MCF 10A (cell line): ENCODE results near the gene PLEKHA7. TPM values are rescaled to one million over a fixed set of nuclear protein-coding genes. Genes with fewer than 3 reads are reported as not detected.
A peak's percentile ranks its signal among the peaks of the same experiment; 100 is the strongest.
"Not testable (repeated sequence)": the region's sequence is repeated elsewhere in the genome, so short reads cannot be mapped to it uniquely, and the experiment has no call there.

Source experiments
- BruUV-seq: library from RNA; stranded (reverse); fragments of 400-500 nt; replicated peaks from 2 replicates; lab custom pipeline; 2021; lab: Mats Ljungman, UMichigan
- CTCF ChIA-PET: fragments of 300-600 bp; sonication (Branson Sonifier 250); formaldehyde crosslinking; extraction: SDS; loops from one replicate; lab custom pipeline; 2021; ENCODE audit warnings: antibody characterized with exemption, inconsistent platforms; lab: Yijun Ruan, JAX
- POLR2A ChIA-PET: fragments of 300-600, 350-650 bp; sonication (Branson Sonifier 250); formaldehyde crosslinking; extraction: SDS; loops from one replicate; lab custom pipeline; 2020; ENCODE audit warnings: antibody characterized with exemption, inconsistent platforms; lab: Yijun Ruan, JAX
- DNase-seq: peaks from one replicate; pipeline ENCODE4 v3.0.0-alpha.2; 2018; ENCODE audit not compliant: unreplicated experiment
- H3K27ac Mint-ChIP-seq: one replicate; pipeline ENCODE4 v1.8.0; 2022; ENCODE audit warnings: mild to moderate bottlenecking, low read depth, mixed read lengths; ENCODE audit not compliant: unreplicated experiment
- H3K27me3 Mint-ChIP-seq: one replicate; pipeline ENCODE4 v1.8.0; 2022; ENCODE audit warnings: mixed read lengths; ENCODE audit not compliant: insufficient read depth, unreplicated experiment
- H3K36me3 Mint-ChIP-seq: one replicate; pipeline ENCODE4 v1.8.0; 2022; ENCODE audit warnings: mild to moderate bottlenecking, moderate library complexity, mixed read lengths; ENCODE audit not compliant: insufficient read depth, unreplicated experiment
- H3K4me1 Mint-ChIP-seq: one replicate; pipeline ENCODE4 v1.8.0; 2022; ENCODE audit warnings: mixed read lengths; ENCODE audit not compliant: insufficient read depth, unreplicated experiment
- H3K4me3 Mint-ChIP-seq: one replicate; pipeline ENCODE4 v1.8.0; 2022; ENCODE audit warnings: mild to moderate bottlenecking, moderate library complexity, mixed read lengths; ENCODE audit not compliant: unreplicated experiment
- H3K9me3 Mint-ChIP-seq: one replicate; pipeline ENCODE4 v1.8.0; 2022; ENCODE audit warnings: mixed read lengths; ENCODE audit not compliant: unreplicated experiment
- intact Hi-C: fragments of 100-400 bp; cut with micrococcal nuclease; formaldehyde crosslinking; loops from 2 replicates; pipeline ENCODE4 v1.14.1; 2022
- total RNA-seq: library from RNA; stranded (reverse); gene quantifications from 2 replicates; pipeline ENCODE4 v1.2.3, GENCODE V29; 2022
- TF ChIP-seq, protein P1 (sequence below): fragments of 200-600 bp; IDR thresholded peaks from one replicate; pipeline ENCODE4 v1.8.0; 2022; ENCODE audit warnings: antibody characterized with exemption, mild to moderate bottlenecking; ENCODE audit not compliant: unreplicated experiment

PLEKHA7 gene
- total RNA-seq, 1 experiment from 2014 or later = 2.8 TPM

DNA sequence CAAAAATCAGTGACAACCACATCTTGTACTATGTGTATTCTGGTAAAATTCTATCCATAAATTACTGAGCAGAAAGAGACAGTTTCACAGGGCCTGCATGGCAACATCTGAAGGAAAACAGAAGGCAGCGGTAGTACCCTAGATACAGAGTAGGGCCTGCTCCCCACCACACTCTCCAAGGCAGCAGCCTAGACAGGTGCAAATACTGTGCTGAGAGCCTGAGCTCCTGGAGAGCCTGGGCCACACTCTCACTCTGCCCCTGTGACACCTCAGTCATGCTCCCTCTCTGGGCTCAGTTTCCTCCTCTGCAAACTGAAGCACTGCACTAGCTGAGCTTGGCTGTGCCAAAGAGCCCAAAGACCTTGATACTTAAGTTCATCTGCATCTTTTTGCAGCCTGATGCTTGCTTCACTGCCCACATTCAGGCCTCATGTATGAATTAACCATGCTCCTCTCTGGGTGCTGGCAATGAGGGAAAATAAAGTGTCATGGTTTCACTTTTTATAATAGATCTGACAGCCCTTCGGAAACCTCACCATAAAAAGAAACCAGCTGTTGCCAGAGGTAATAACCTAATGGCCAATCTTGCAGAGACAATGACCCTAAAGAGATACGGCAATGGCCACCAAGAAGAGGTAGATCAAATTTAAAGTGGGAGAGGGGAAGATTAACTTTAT is 104.7 kb downstream of the PLEKHA7 start:
- POLR2A ChIA-PET = interaction anchor here (1.3 to 1.5 kb wide), 2 partner anchors 13 to 171 kb away, joined by 3 to 4 read pairs; partner anchors contain the start of gene C11orf58
- TF ChIP-seq, protein P1, sequence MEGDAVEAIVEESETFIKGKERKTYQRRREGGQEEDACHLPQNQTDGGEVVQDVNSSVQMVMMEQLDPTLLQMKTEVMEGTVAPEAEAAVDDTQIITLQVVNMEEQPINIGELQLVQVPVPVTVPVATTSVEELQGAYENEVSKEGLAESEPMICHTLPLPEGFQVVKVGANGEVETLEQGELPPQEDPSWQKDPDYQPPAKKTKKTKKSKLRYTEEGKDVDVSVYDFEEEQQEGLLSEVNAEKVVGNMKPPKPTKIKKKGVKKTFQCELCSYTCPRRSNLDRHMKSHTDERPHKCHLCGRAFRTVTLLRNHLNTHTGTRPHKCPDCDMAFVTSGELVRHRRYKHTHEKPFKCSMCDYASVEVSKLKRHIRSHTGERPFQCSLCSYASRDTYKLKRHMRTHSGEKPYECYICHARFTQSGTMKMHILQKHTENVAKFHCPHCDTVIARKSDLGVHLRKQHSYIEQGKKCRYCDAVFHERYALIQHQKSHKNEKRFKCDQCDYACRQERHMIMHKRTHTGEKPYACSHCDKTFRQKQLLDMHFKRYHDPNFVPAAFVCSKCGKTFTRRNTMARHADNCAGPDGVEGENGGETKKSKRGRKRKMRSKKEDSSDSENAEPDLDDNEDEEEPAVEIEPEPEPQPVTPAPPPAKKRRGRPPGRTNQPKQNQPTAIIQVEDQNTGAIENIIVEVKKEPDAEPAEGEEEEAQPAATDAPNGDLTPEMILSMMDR = no peak
- H3K9me3 Mint-ChIP-seq = no peaks in the 10 kb centered on the region
- H3K27me3 Mint-ChIP-seq = no peaks in the 10 kb centered on the region
- intact Hi-C loops = no loop called here
- no peaks in the 10 kb centered on the region for H3K36me3 Mint-ChIP-seq
- no peak overlapping the region for H3K4me3 Mint-ChIP-seq
- no TSS peak for BruUV-seq
- H3K27ac Mint-ChIP-seq = no peak overlapping the region
- CTCF ChIA-PET = interaction anchor here (0.7 to 1.3 kb wide), 2 partner anchors 14 to 20 kb away, joined by 3 to 4 read pairs; no protein-coding TSS in a partner anchor
- no peak for DNase-seq
- no peaks in the 10 kb centered on the region for H3K4me1 Mint-ChIP-seq

DNA sequence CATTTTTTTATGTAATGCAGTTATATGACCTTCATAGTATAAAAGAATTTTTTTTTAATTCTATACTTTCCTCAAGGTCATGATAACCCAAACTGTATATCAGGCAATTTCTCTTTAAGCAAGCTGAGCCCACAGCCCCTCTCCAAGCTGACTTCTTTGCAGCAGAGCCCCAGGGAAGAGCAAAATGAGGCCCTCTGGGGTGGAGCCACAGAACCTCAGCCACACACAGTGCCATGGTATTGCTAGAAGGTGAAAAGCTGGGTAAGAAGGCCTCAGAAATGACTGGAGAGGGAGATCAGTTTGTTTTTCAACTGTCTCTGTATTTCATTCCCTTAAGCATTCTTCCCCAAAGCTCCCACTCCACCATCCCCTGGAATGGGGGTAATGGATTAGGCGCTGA is 108.8 kb downstream of the PLEKHA7 start:
- Mint-ChIP-seq H3K4me3 (no peak overlapping the region), H3K9me3 (no peaks in the 10 kb centered on the region), H3K27ac (no peak overlapping the region), H3K36me3 (peaks cover 6% of the 10 kb centered on the region), H3K4me1 (peaks cover 25% of the 10 kb centered on the region), H3K27me3 (no peaks in the 10 kb centered on the region)
- ChIA-PET POLR2A (interaction anchor here (0.6 to 1.9 kb wide), 4 partner anchors 13 to 342 kb away, joined by 3 to 6 read pairs (median 4); no protein-coding TSS in a partner anchor), CTCF (interaction anchor here (1.0 to 1.8 kb wide), 3 partner anchors 17 to 85 kb away, joined by 3 to 6 read pairs (median 4); no protein-coding TSS in a partner anchor)
- no peak for DNase-seq
- BruUV-seq = no TSS peak
- intact Hi-C loops = no loop called here
- TF ChIP-seq, protein P1 = no peak

DNA sequence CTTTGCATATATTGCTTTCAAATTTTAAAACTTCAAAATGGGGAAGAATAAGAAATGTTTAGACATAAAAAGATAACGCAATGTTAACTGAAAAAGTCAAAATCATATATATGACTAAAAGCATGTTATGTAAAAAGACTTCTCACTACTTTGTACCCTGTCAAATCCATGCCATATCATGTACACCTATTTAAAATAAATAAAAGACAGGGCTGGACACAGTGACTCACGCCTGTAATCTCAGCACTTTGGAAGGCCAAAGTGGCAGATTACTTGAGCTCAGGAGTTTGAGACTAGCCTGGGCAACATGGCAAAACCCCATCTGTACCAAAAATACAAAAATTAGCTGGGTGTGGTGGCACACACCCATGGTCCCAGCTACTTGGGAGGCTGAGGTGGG is 109.5 kb downstream of the PLEKHA7 start:
- ChIA-PET CTCF (interaction anchor here (0.5 to 1.8 kb wide), 5 partner anchors 17 to 523 kb away, joined by 3 to 7 read pairs (median 4); no protein-coding TSS in a partner anchor), POLR2A (interaction anchor here (0.6 to 1.9 kb wide), 4 partner anchors 14 to 30 kb away, joined by 3 to 6 read pairs (median 3); no protein-coding TSS in a partner anchor)
- H3K27ac Mint-ChIP-seq, H3K9me3 Mint-ChIP-seq, H3K27me3 Mint-ChIP-seq, intact Hi-C loops, DNase-seq, H3K36me3 Mint-ChIP-seq, H3K4me3 Mint-ChIP-seq, BruUV-seq: not testable (repeated sequence)
- peaks cover 25% of the 10 kb centered on the region for H3K4me1 Mint-ChIP-seq

DNA sequence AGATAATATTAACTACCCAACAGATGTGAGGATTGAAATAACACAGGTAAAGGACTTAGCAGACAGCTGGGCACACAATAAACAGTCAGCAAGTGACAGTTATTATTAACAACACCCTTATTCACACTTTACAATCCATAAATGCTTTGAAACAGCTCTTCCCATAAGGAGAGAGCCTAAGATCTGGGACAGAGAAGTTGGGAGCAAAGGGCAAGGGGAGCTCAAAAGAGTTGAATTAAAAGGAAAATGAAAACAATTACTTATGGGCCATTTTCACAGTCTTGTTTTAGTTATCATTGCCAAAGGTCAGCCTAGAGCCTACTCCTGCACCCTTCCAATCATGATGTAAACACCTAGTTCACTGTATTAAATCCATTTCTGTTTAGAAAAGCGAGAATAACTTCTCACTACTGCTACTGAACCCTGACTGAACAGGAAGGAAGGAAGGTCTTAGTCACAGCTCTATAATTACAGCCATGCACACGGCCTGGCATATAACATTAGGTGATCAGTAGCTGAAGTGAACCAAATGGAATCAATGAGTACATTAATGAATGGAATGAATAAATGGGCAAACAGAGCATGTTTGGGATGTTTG is 111.3 kb downstream of the PLEKHA7 start:
- no peak for DNase-seq
- POLR2A ChIA-PET = interaction anchor here (0.6 to 1.7 kb wide), 15 partner anchors 8 to 391 kb away, joined by 3 to 9 read pairs (median 4); partner anchors contain the start of gene PIK3C2A
- no peaks in the 10 kb centered on the region for H3K9me3 Mint-ChIP-seq
- CTCF ChIA-PET = interaction anchor here (0.6 to 1.2 kb wide), 5 partner anchors 20 to 83 kb away, joined by 3 to 4 read pairs (median 3); no protein-coding TSS in a partner anchor
- BruUV-seq = no TSS peak
- peaks cover 25% of the 10 kb centered on the region for H3K4me1 Mint-ChIP-seq
- intact Hi-C loops = loop anchor here (2.0 kb wide), 1 partner anchor 22 kb away; no protein-coding TSS in a partner anchor
- H3K27ac Mint-ChIP-seq = peak overlapping the region; percentile 61
- no peaks in the 10 kb centered on the region for H3K27me3 Mint-ChIP-seq
- H3K4me3 Mint-ChIP-seq = no peak overlapping the region
- peaks cover 6% of the 10 kb centered on the region for H3K36me3 Mint-ChIP-seq
- TF ChIP-seq, protein P1 = no peak
